Ishikawa (cell line): ENCODE results near the gene DCST2.

Experiments used
- CEBPB ChIP-seq: IDR thresholded peaks from 2 replicates; pipeline ENCODE4 v1.6.1; 2012
- CREB1 ChIP-seq: IDR thresholded peaks from 2 replicates; pipeline ENCODE4 v1.6.1; 2012; ENCODE audit warnings: low read depth
- EGR1 ChIP-seq: IDR thresholded peaks from 2 replicates; pipeline ENCODE4 v1.6.1; 2012
- EP300 ChIP-seq: IDR thresholded peaks from 2 replicates; pipeline ENCODE4 v1.6.1; 2012; ENCODE audit warnings: borderline replicate concordance
- FOXM1 ChIP-seq: IDR thresholded peaks from 2 replicates; pipeline ENCODE4 v1.6.1; 2012; ENCODE audit warnings: low read depth, borderline replicate concordance
- NFIC ChIP-seq: IDR thresholded peaks from 2 replicates; pipeline ENCODE4 v1.6.1; 2012
- RAD21 ChIP-seq: IDR thresholded peaks from 2 replicates; pipeline ENCODE4 v1.6.1; 2012; ENCODE audit warnings: low read depth
- TAF1 ChIP-seq: IDR thresholded peaks from 2 replicates; pipeline ENCODE4 v1.6.1; 2012; ENCODE audit warnings: low read depth, mild to moderate bottlenecking
- TCF12 ChIP-seq: IDR thresholded peaks from 2 replicates; pipeline ENCODE4 v1.6.1; 2012; ENCODE audit warnings: low read depth
- TEAD4 ChIP-seq: IDR thresholded peaks from 2 replicates; pipeline ENCODE4 v1.6.1; 2012
- USF1 ChIP-seq: IDR thresholded peaks from 2 replicates; pipeline ENCODE4 v1.6.1; 2012
- YY1 ChIP-seq: IDR thresholded peaks from 2 replicates; pipeline ENCODE4 v1.6.1; 2012; ENCODE audit warnings: low read depth
- ZBTB7A ChIP-seq: IDR thresholded peaks from 2 replicates; pipeline ENCODE4 v1.6.1; 2012; ENCODE audit warnings: low read depth
- TF ChIP-seq, protein P1 (sequence below): IDR thresholded peaks from 2 replicates; pipeline ENCODE4 v1.6.1; 2012
- TF ChIP-seq, protein P2 (sequence below): IDR thresholded peaks from 2 replicates; pipeline ENCODE4 v1.6.1; 2012; ENCODE audit warnings: low read depth, mild to moderate bottlenecking

DCST2 gene

GRCh38 chr1:155071701-155072100 lies 38.1 kb upstream of the DCST2 start:
- no peak for TF ChIP-seq ZBTB7A
- no peak for TF ChIP-seq EP300
- TF ChIP-seq, protein P1, sequence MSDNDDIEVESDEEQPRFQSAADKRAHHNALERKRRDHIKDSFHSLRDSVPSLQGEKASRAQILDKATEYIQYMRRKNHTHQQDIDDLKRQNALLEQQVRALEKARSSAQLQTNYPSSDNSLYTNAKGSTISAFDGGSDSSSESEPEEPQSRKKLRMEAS, result no peak
- no peak for TF ChIP-seq YY1
- TF ChIP-seq EGR1, result no peak
- TF ChIP-seq RAD21, result no peak
- TF ChIP-seq, protein P2, sequence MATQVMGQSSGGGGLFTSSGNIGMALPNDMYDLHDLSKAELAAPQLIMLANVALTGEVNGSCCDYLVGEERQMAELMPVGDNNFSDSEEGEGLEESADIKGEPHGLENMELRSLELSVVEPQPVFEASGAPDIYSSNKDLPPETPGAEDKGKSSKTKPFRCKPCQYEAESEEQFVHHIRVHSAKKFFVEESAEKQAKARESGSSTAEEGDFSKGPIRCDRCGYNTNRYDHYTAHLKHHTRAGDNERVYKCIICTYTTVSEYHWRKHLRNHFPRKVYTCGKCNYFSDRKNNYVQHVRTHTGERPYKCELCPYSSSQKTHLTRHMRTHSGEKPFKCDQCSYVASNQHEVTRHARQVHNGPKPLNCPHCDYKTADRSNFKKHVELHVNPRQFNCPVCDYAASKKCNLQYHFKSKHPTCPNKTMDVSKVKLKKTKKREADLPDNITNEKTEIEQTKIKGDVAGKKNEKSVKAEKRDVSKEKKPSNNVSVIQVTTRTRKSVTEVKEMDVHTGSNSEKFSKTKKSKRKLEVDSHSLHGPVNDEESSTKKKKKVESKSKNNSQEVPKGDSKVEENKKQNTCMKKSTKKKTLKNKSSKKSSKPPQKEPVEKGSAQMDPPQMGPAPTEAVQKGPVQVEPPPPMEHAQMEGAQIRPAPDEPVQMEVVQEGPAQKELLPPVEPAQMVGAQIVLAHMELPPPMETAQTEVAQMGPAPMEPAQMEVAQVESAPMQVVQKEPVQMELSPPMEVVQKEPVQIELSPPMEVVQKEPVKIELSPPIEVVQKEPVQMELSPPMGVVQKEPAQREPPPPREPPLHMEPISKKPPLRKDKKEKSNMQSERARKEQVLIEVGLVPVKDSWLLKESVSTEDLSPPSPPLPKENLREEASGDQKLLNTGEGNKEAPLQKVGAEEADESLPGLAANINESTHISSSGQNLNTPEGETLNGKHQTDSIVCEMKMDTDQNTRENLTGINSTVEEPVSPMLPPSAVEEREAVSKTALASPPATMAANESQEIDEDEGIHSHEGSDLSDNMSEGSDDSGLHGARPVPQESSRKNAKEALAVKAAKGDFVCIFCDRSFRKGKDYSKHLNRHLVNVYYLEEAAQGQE, result no peak
- no peak for TF ChIP-seq USF1
- TF ChIP-seq TCF12, result no peak
- TF ChIP-seq FOXM1, result no peak
- no peak for TF ChIP-seq NFIC
- no peak for TF ChIP-seq TAF1
- no peak for TF ChIP-seq CREB1
- no peak for TF ChIP-seq CEBPB
- no peak for TF ChIP-seq TEAD4

GRCh38 chr1:155070721-155071569 lies 37.4 kb upstream of the DCST2 start:
- TF ChIP-seq TEAD4, result no peak
- TF ChIP-seq TCF12, result no peak; the same call in 1 of the 2 replicates
- TF ChIP-seq FOXM1, result no peak
- no peak for TF ChIP-seq NFIC
- TF ChIP-seq, protein P1, result 0 out of 2 replicates have a peak, but pooled peaks have one; percentile 42

DNA sequence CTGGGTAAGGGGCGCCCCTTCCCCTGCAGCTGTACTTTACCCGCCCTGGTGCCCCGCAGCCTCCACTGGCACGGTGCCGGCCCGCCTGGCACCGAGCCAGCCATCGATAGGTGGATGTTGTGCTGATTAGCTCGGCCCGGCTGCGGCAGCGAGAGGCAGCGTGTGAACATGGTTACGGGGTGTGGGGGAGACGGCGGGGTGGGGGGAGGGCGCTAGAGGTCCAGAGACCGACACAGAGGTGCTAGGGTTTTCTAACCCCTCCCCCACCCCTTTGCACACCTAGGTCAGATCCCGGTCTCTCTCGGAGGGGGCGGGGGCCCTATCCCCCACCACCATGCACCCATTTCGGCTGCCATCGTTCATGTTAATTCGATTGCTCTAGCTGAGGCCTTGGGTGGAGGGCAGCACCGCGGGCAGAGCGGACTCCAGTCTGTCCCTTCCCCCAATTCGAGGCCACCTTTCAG lies 36.6 kb upstream of the DCST2 start:
- TF ChIP-seq TEAD4 (no peak), NFIC (peak; percentile 73), CEBPB (no peak), YY1 (no peak), USF1 (no peak), CREB1 (no peak), RAD21 (no peak)
- TF ChIP-seq, protein P2, result no peak

GRCh38 chr1:155069551-155070157 lies 36.1 kb upstream of the DCST2 start:
- TF ChIP-seq CEBPB, result no peak
- TF ChIP-seq EGR1, result no peak
- TF ChIP-seq RAD21, result no peak
- TF ChIP-seq, protein P2, result no peak
- TF ChIP-seq EP300, result no peak
